ENCODE measurements around the gene COL2A1. TPM values are rescaled to one million over a fixed set of nuclear protein-coding genes. Genes with fewer than 3 reads are reported as not detected.

COL2A1 gene
- total RNA-seq, 1 experiment from 2014 or later = 10.8 TPM

- Histone ChIP-seq H3K9me3 (ENCODE audit: control insufficient read depth, low read depth, low read length) (no peaks in the 10 kb centered on the region), H3K27me3 (ENCODE audit: insufficient read depth, low read length) (peaks cover 82% of the 10 kb centered on the region), H3K14ac (ENCODE audit: insufficient read depth, low read length) (no peak overlapping the region), H3K4me2 (ENCODE audit: insufficient read depth, insufficient read length, low read length) (no peak overlapping the region), H3K4me1 (ENCODE audit: insufficient read depth, low read length) (peaks cover 3% of the 10 kb centered on the region), H3K56ac (ENCODE audit: insufficient read length, low read depth, low read length) (no peak overlapping the region), H2AK5ac (ENCODE audit: insufficient read length, low read length) (no peak overlapping the region), H2BK12ac (ENCODE audit: insufficient read length, low read depth, low read length) (no peak overlapping the region), H4K91ac (ENCODE audit: insufficient read length, low read depth, low read length) (no peak overlapping the region), H3K18ac (ENCODE audit: insufficient read length, low read depth, low read length) (no peak overlapping the region), H4K5ac (ENCODE audit: insufficient read length, low read depth, low read length) (no peak overlapping the region), H2BK20ac (ENCODE audit: low read depth, low read length, poor library complexity, severe bottlenecking) (no peak overlapping the region), H4K8ac (replicated peaks; ENCODE audit: insufficient read length, low read depth, low read length) (no peak overlapping the region), H3K23ac (ENCODE audit: insufficient read length, low read depth, low read length) (no peak overlapping the region), H2BK15ac (ENCODE audit: low read depth, low read length) (no peak overlapping the region), H3K79me1 (ENCODE audit: insufficient read depth, low read depth, low read length, poor library complexity, severe bottlenecking) (no peaks in the 10 kb centered on the region), H2AFZ (ENCODE audit: low read length) (no peak overlapping the region), H3K9ac (ENCODE audit: extremely low read depth, insufficient read length, low read length) (no peak overlapping the region), H2BK5ac (ENCODE audit: insufficient read length, low read length) (no peak overlapping the region), H3T11ph (ENCODE audit: low read length) (no peak overlapping the region), H4K20me1 (ENCODE audit: control insufficient read depth, insufficient read depth, insufficient read length) (peaks cover 3% of the 10 kb centered on the region), H3K4ac (ENCODE audit: low read depth, low read length) (no peak overlapping the region), H3K23me2 (ENCODE audit: insufficient read length, low read depth, low read length, poor library complexity, severe bottlenecking) (peaks cover 17% of the 10 kb centered on the region), H2BK120ac (ENCODE audit: low read depth, low read length, poor library complexity, severe bottlenecking) (no peak overlapping the region), H3K27ac (ENCODE audit: insufficient read length, low read depth, low read length) (no peak overlapping the region), H3K79me2 (ENCODE audit: insufficient read depth, low read length) (no peaks in the 10 kb centered on the region)
- DNase-seq = no peak
- no peak for TF ChIP-seq CTCF (conservative IDR thresholded peaks at IDR 0.05)
- H3K27me3 Mint-ChIP-seq (ENCODE audit: low read depth) = peaks cover 99% of the 10 kb centered on the region
- peaks cover 19 to 20% of the 10 kb centered on the region in 2 experiments for H3K4me1 Mint-ChIP-seq
- H3K36me3 Mint-ChIP-seq (ENCODE audit: insufficient read depth in 1 of 3, low read depth in 3 of 3) = no peaks in the 10 kb centered on the region
- H3K9me3 Mint-ChIP-seq = peaks cover 0 to 2% of the 10 kb centered on the region in 2 experiments; a peak in 3 of 5 replicates
- WGBS (ENCODE audit: extremely low coverage, insufficient read length, low lambda C conversion rate) = no CpG with 5 or more reads among the region's 2 CpGs
- no peak overlapping the region for H3K4me3 Mint-ChIP-seq
- H3K27ac Mint-ChIP-seq = no peak overlapping the region
These were observed 4.1 kb upstream of the COL2A1 start for GRCh38 chr12:48008349-48008748.

Data from H9 (cell line).